K562 (cell line): ENCODE results near the gene CTSW. TPM values are rescaled to one million over a fixed set of nuclear protein-coding genes. Genes with fewer than 3 reads are reported as not detected.

Source experiments
- CBFB ChIP-seq: sonication (generic); formaldehyde crosslinking; IDR thresholded peaks from 2 replicates; pipeline ENCODE4 v1.4.0; 2020; ENCODE audit warnings: mild to moderate bottlenecking, missing genetic modification reagents
- CREBBP ChIP-seq: IDR thresholded peaks from one replicate; pipeline ENCODE4 v1.6.1; 2012; ENCODE audit warnings: low read depth, mild to moderate bottlenecking, control low read depth, inconsistent platforms, low read length
- DDX20 ChIP-seq: fragments of 450-650 bp; IDR thresholded peaks from 2 replicates; pipeline ENCODE4 v1.6.1; 2016; ENCODE audit warnings: missing genetic modification characterization, low read depth, mild to moderate bottlenecking, missing compliant biosample characterization, moderate library complexity
- HDAC6 ChIP-seq: IDR thresholded peaks from 2 replicates; pipeline ENCODE4 v1.6.1; 2012; ENCODE audit warnings: low read depth, mild to moderate bottlenecking, control low read depth, inconsistent platforms, low read length, moderate library complexity
- NFATC3 ChIP-seq: fragments of 450-650 bp; IDR thresholded peaks from 2 replicates; pipeline ENCODE4 v1.6.1; 2017; ENCODE audit warnings: mild to moderate bottlenecking
- NR2C1 ChIP-seq, 2 experiments: fragments of 450-650 bp; IDR thresholded peaks; 2 replicates each; pipeline ENCODE4 v1.6.1; 2017; ENCODE audit warnings: mild to moderate bottlenecking in 2 of 2, antibody characterized with exemption in 1 of 2, inconsistent platforms in 1 of 2, missing compliant biosample characterization in 1 of 2, missing genetic modification characterization in 1 of 2
- RBFOX2 ChIP-seq: fragments of 200-400 bp; formaldehyde crosslinking; IDR thresholded peaks from 2 replicates; pipeline ENCODE4 v1.6.1; 2017; ENCODE audit warnings: low read depth, mild to moderate bottlenecking, low read length, moderate library complexity
- SMAD2 ChIP-seq: fragments of 150-350 bp; IDR thresholded peaks from 2 replicates; pipeline ENCODE4 v1.6.1; 2014; ENCODE audit warnings: low read depth, mild to moderate bottlenecking, low read length
- SMAD4 ChIP-seq: fragments of 250-450 bp; sonication (Bioruptor Pico); conservative IDR thresholded peaks from 2 replicates; pipeline ENCODE4 v1.8.0; 2021; ENCODE audit warnings: inconsistent platforms, mild to moderate bottlenecking, moderate library complexity
- ZC3H11A ChIP-seq: IDR thresholded peaks from 2 replicates; pipeline ENCODE4 v1.6.1; 2012; ENCODE audit warnings: low read depth, low read length, improper control_type of control experiment
- ZFP30 ChIP-seq: fragments of 250-450 bp; sonication (Bioruptor Pico); IDR thresholded peaks from 2 replicates; pipeline ENCODE4 v1.8.0; 2022; ENCODE audit warnings: moderate library complexity, mild to moderate bottlenecking, inconsistent platforms, borderline replicate concordance
- ZNF146 ChIP-seq: IDR thresholded peaks from one replicate; pipeline ENCODE4 v1.6.1; 2018; ENCODE audit warnings: missing compliant biosample characterization; ENCODE audit not compliant: unreplicated experiment
- ZNF224 ChIP-seq: sonication (generic); formaldehyde crosslinking; IDR thresholded peaks from 2 replicates; pipeline ENCODE4 v1.8.0; 2022; ENCODE audit warnings: mild to moderate bottlenecking, missing genetic modification reagents
- polyA plus RNA-seq, 8 experiments: library from polyadenylated mRNA; depleted of rRNA in 4 of 8; stranded (reverse) in 5 of 8; unstranded in 3 of 8; fragments of >200 nt; fragmentation: Nextera tagmentation in 2 of 8; fragmentation: Illumina TruSeq in 1 of 8; extraction: Ambion mirVana in 2 of 8; extraction: Trizol in 1 of 8; gene quantifications; 2 replicates each; pipeline versions ENCODE4 v1.2.1 to v1.2.3, GENCODE V29; 2011 to 2014; ENCODE audit warnings: inconsistent platforms in 1 of 8, missing spikeins in 1 of 8
- total RNA-seq, 7 experiments: library from RNA; depleted of rRNA in 6 of 7; stranded (reverse); fragments of >200 nt in 6 of 7; fragmentation: Illumina TruSeq in 2 of 7; extraction: Trizol in 2 of 7; gene quantifications; 2 replicates each; pipeline versions ENCODE4 v1.2.1 to v1.2.3, GENCODE V29; 2011 to 2021; ENCODE audit warnings: low replicate concordance in 1 of 7
- TF ChIP-seq, protein P1 (sequence below): fragments of 250-450 bp; sonication (Bioruptor Pico); IDR thresholded peaks from 2 replicates; pipeline ENCODE4 v1.8.0; 2022; ENCODE audit warnings: moderate library complexity, mild to moderate bottlenecking, inconsistent platforms
- TF ChIP-seq, protein P2 (sequence below): sonication (generic); IDR thresholded peaks from 2 replicates; pipeline ENCODE4 v1.6.1; 2016

CTSW gene
- total and polyA plus RNA-seq, 9 of the 15 experiments (the other 6 are each of a cell fraction or from before 2014, with no cell fraction given) = 0.04 TPM; not detected in 8

DNA sequence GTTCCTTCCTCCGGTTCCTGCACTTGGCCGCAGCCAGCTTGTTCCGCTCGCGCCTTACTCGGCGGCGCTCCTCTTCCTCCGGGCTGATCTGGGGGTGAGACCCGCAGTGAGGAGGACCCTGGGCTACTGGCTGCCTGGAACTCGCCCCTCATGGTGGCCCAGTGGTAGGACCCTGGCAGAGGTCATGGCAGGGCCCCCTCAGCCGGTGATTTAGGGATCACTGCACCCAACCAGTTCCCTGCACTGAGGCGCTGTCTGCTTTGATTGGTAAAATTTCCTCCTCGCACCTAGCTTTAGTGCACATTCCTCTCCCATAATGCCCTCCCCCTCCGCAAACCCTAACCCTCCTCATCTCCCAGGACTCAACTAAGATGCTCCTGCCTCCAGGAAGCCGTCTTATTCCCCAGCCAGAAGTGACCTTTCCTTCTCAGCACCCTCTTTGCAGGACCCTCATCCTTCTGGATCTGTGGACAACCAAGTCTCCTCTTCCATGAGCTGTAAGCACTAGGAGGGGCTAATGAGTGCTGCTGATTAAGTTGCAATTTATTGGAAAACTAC is 14.5 kb downstream of the CTSW start (continued):
- no peak for TF ChIP-seq ZFP30 (CRISPR knock-in tag)
- no peak for TF ChIP-seq NR2C1 (IDR thresholded peaks at IDR 0.05)
- no peak for TF ChIP-seq NR2C1 (tag; IDR thresholded peaks at IDR 0.05)
- peak; percentile 78 for TF ChIP-seq RBFOX2
- no peak for TF ChIP-seq DDX20 (tag)
- TF ChIP-seq, protein P1, sequence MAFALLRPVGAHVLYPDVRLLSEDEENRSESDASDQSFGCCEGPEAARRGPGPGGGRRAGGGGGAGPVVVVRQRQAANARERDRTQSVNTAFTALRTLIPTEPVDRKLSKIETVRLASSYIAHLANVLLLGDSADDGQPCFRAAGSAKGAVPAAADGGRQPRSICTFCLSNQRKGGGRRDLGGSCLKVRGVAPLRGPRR (CRISPR knock-in tag) = no peak
- TF ChIP-seq, protein P2, sequence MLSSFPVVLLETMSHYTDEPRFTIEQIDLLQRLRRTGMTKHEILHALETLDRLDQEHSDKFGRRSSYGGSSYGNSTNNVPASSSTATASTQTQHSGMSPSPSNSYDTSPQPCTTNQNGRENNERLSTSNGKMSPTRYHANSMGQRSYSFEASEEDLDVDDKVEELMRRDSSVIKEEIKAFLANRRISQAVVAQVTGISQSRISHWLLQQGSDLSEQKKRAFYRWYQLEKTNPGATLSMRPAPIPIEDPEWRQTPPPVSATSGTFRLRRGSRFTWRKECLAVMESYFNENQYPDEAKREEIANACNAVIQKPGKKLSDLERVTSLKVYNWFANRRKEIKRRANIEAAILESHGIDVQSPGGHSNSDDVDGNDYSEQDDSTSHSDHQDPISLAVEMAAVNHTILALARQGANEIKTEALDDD = no peak
- no peak for TF ChIP-seq CREBBP
- TF ChIP-seq ZNF224 (CRISPR knock-in tag) = no peak
- TF ChIP-seq CBFB (CRISPR knock-in tag) = no peak
- TF ChIP-seq ZNF146 = no peak
- no peak for TF ChIP-seq SMAD4 (CRISPR knock-in tag)
- TF ChIP-seq ZC3H11A = no peak
- no peak for TF ChIP-seq HDAC6
- no peak for TF ChIP-seq SMAD2
- TF ChIP-seq NFATC3 = no peak
